HUES64 (cell line): ENCODE measurements around the gene TNXB.
"Not testable (repeated sequence)": the region's sequence is repeated elsewhere in the genome, so short reads cannot be mapped to it uniquely, and the experiment has no call there.

ENCODE experiments used
- H3K27ac ChIP-seq: 2 replicates; pipeline ENCODE4 v1.7.0; 2013; ENCODE audit warnings: low read depth, low read length, inconsistent platforms
- H3K27me3 ChIP-seq: 2 replicates; pipeline ENCODE4 v1.6.1; 2013; ENCODE audit warnings: mild to moderate bottlenecking, low read length; ENCODE audit not compliant: insufficient read depth
- H3K36me3 ChIP-seq: 2 replicates; pipeline ENCODE4 v1.6.1; 2013; ENCODE audit warnings: mild to moderate bottlenecking, low read length; ENCODE audit not compliant: insufficient read depth
- H3K4me1 ChIP-seq: 2 replicates; pipeline ENCODE4 v1.6.1; 2013; ENCODE audit warnings: mild to moderate bottlenecking, low read length, moderate library complexity; ENCODE audit not compliant: insufficient read depth
- H3K4me3 ChIP-seq: 2 replicates; pipeline ENCODE4 v1.5.1; 2013; ENCODE audit warnings: mild to moderate bottlenecking, low read length, moderate library complexity
- H3K9ac ChIP-seq: 2 replicates; pipeline ENCODE4 v1.6.1; 2013; ENCODE audit warnings: mild to moderate bottlenecking, low read depth, low read length
- H3K9me3 ChIP-seq: 2 replicates; pipeline ENCODE4 v1.6.1; 2013; ENCODE audit warnings: low read depth, low read length; ENCODE audit not compliant: insufficient read depth
- WGBS: fragments of 150-250, 120-280 bp; methylation state at CpG from one replicate; pipeline ENCODE4 v1.1.7; 2013; ENCODE audit warnings: missing lambda C conversion rate; 5-methylcytosine and 5-hydroxymethylcytosine counted together

Gene TNXB

DNA sequence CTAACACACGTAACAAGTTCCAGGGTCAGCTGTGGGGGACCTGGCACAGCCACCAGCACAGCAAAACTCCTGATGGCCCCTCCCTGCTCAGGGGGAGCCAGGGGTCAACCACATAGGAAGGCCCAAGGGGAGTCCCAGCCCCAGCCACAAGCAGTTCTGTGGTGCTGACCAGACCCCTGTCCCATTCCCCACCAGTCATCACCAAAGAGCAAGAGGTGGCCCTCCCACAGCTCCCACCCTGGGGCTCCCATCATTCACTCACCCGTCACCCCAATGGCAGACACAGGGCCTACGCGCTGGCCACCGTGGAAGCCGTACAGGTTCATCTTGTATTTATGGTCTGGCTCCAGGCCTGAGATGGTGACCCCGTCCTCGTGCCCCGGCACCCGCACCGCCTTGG lies 59.4 kb downstream of the TNXB start:
- not testable (repeated sequence) for H3K9ac ChIP-seq, H3K9me3 ChIP-seq, H3K27ac ChIP-seq, H3K4me1 ChIP-seq, H3K27me3 ChIP-seq, H3K36me3 ChIP-seq, H3K4me3 ChIP-seq
- WGBS = 94% methylated on average over 7 of the region's 11 CpGs

DNA sequence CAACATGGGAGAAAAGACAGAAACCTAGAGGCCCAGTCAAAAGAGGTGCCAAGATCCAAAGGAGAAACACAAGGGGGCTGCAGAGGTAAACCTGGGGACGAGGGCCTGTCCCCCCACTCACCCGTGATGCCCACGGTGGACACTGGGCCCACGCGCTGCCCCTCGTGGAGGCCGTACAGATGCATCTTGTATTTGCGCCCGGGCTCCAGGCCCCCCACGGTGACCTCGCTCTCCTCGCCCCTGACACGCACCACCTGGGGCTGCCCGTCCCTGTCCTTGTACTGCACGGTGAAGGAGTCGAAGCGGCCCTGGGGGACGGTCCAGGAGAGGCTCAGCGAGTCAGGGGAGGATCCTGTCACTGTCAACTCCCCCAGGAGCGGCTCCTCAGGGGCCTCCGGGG lies 60.0 kb downstream of the TNXB start:
- H3K27me3 ChIP-seq, H3K4me1 ChIP-seq, H3K4me3 ChIP-seq, H3K9ac ChIP-seq, H3K36me3 ChIP-seq, H3K27ac ChIP-seq, H3K9me3 ChIP-seq: not testable (repeated sequence)
- 91% methylated on average over 21 of the region's 21 CpGs for WGBS

DNA sequence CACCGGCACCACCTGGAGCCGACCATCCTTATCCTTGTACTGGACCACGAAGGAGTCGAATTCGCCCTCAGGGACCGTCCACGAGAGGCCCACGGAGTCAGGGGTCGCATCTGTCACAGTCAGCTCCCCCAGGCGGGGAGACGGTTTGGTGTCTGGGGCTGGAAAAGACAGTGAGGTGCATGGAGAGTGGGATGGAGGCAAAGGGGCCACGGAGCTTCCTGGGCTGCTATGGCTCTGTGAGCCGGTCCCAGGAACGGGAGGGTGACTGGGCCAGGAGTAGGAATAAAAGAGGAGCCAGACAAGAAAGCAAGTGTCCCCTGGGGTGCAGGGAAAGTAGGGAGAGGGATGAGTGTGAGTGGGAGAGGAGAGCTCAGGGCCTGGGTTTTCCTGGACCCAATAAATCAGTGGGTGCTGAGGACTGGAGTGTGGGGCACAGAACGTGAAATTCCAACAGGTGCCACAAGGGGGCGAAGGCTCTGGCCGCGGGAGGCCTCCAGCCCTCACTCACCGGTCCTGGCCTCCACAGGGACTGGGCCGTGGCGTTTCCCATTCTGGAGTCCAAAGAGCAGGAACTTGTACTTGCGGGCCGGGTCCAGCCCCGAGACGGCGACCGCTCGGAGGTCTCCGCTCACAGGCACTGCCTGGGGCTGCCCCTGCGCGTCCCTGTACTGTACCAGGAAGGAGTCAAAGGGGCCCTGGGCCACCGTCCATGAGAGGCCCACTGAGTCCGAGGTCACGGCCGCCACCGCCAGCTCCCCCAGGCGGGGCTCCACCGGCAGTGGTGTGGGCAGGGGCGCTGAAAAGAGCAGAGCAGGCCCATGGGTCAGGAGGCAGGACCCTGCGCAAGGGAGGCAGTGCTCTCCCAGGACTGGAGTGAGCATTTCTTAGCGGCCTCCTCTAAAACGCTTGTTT lies 61.0 kb downstream of the TNXB start:
- H3K4me3 ChIP-seq = no peak overlapping the region
- no peaks in the 10 kb centered on the region for H3K36me3 ChIP-seq
- 70% methylated on average over 42 of the region's 42 CpGs for WGBS
- no peaks in the 10 kb centered on the region for H3K27me3 ChIP-seq
- H3K9ac ChIP-seq = no peak overlapping the region
- no peak overlapping the region for H3K27ac ChIP-seq
- no peaks in the 10 kb centered on the region for H3K9me3 ChIP-seq
- H3K4me1 ChIP-seq = no peaks in the 10 kb centered on the region

DNA sequence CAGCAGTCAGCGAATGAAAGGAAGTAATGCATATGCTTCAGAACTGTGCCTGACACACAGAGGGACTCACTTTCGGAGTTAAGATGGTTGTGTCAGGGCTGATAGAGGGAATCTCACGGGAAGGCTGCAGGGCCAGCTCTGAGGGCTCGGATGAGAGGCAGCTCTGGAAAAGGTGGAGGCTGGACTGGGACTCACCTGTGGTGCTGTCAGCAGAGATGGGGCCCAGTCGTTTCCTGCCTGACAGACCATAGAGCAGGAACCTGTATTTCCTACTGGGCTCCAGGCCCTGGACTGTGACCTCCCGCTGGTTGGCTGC lies 61.6 kb downstream of the TNXB start:
- Histone ChIP-seq H3K27ac (no peak overlapping the region), H3K9ac (no peak overlapping the region)

DNA sequence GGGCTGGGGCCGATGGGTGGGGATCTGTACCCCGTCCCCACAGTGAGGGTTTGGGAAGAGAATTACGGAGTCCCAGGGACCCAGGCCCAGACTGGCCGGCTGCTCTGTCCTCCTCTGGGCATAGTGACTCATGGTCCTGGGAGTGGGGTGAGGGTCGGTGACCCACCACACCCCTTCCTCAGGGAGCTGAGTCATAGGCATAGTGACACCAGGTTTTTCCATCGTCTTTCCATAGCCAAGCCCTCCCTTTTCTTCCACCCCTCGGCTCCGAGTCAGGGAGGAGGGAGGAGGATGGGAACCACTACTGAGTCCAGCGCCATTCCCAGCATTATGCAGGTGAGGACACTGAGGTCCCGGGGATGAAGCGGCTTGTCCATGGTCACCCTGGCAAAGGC lies 62.1 kb downstream of the TNXB start:
- no peaks in the 10 kb centered on the region for H3K9me3 ChIP-seq
- WGBS = 71% methylated on average over 10 of the region's 11 CpGs
- H3K27me3 ChIP-seq = no peaks in the 10 kb centered on the region
- H3K4me1 ChIP-seq = no peaks in the 10 kb centered on the region
- no peak overlapping the region for H3K27ac ChIP-seq
- H3K9ac ChIP-seq = no peak overlapping the region
- H3K4me3 ChIP-seq = no peak overlapping the region
- no peaks in the 10 kb centered on the region for H3K36me3 ChIP-seq

More for the DNA sequence above, 61.6 kb downstream of the TNXB start:
- WGBS = 88% methylated on average over 6 of the region's 6 CpGs
- Histone ChIP-seq H3K36me3 (no peaks in the 10 kb centered on the region), H3K4me1 (no peaks in the 10 kb centered on the region), H3K4me3 (no peak overlapping the region), H3K27me3 (no peaks in the 10 kb centered on the region), H3K9me3 (no peaks in the 10 kb centered on the region)

DNA sequence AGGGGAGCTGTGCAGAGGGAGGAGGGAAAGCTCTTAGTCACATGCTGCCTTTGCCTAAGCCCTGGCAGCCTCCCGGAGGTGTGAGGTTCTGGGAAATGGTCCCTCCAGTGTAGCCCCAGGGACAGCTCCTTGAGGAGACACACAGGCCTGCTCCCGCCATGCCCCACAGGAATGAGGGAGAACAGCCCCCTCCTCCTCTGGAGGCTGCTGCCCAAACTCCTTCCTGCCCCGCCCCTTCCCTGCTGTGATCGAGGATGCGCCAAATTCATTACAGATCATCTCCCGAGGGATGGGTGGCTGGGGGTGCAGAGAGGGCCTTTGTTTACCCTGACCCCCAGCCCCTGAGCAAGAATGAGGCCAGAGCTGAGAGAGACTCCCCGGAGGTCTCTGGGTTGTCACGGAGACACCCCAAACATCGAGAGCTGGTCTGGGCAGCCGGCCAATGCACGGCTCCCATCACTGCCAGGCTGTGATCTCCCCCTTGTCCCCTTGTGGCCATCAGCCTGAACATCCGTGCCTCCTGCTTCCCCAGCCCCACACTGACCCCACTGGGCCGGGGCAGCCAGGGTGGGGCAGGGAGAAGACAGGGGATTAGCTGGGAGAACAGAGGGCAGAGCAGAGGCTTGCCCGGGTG lies 62.6 kb downstream of the TNXB start:
- Histone ChIP-seq H3K4me1 (no peaks in the 10 kb centered on the region), H3K27me3 (no peaks in the 10 kb centered on the region), H3K27ac (no peak overlapping the region), H3K36me3 (no peaks in the 10 kb centered on the region), H3K9ac (no peak overlapping the region), H3K9me3 (no peaks in the 10 kb centered on the region), H3K4me3 (no peak overlapping the region)
- WGBS = 78% methylated on average over 14 of the region's 14 CpGs

DNA sequence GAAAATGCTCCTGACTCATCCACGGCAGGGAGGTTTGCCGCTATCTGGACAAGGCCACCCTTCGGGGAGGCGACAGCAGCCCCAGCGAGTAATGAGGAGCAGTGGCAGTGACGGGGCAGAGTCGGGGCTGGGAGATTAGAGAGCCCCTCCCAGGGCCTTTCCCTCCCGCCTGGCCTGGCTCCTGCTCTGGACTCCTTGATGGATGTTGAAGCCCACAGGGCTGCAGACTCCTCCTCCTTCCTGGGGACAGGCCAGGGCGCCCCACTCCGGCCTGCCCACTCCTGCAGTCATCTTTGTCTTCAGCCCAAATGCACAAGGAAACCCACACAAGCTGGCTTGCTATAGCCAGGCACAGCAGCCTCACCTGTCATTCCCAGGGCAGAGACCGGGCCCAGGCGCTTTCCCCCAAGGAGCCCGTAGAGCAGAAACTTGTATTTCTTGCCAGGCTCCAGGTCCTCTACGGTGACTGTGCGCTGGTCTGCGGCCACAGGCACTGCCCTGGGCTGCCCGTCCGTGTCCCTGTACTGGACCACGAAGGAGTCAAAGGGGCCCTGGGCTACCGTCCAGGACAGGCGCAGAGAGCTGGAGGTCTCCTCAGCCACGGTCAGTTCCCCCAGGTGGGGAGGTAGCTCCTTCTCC lies 63.2 kb downstream of the TNXB start:
- Histone ChIP-seq H3K9ac (no peak overlapping the region), H3K4me1 (no peaks in the 10 kb centered on the region), H3K4me3 (no peak overlapping the region), H3K36me3 (no peaks in the 10 kb centered on the region), H3K9me3 (no peaks in the 10 kb centered on the region), H3K27me3 (no peaks in the 10 kb centered on the region), H3K27ac (no peak overlapping the region)
- 90% methylated on average over 22 of the region's 22 CpGs for WGBS

DNA sequence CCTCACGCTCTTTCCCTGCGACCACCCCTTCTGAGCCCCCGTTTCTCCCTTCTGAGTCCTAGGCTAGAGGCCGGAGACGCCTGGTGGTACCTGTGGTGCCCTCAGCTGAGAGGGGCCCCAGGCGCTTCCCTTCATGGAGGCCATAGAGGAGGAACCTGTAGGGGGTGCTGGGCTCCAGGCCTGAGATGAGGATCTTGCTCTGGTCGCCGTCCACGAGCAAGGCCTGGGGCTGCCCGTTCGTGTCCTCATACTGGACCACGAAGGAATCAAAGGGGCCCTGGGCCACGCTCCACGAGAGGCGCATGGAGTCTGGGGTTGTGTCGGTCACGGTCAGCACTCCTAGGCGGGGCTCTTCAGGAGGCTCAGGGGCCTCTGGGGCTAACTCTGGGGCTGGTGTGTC lies 64.2 kb downstream of the TNXB start:
- WGBS = 92% methylated on average over 8 of the region's 18 CpGs
- not testable (repeated sequence) for H3K36me3 ChIP-seq, H3K9ac ChIP-seq, H3K4me1 ChIP-seq, H3K27ac ChIP-seq, H3K27me3 ChIP-seq, H3K4me3 ChIP-seq, H3K9me3 ChIP-seq

DNA sequence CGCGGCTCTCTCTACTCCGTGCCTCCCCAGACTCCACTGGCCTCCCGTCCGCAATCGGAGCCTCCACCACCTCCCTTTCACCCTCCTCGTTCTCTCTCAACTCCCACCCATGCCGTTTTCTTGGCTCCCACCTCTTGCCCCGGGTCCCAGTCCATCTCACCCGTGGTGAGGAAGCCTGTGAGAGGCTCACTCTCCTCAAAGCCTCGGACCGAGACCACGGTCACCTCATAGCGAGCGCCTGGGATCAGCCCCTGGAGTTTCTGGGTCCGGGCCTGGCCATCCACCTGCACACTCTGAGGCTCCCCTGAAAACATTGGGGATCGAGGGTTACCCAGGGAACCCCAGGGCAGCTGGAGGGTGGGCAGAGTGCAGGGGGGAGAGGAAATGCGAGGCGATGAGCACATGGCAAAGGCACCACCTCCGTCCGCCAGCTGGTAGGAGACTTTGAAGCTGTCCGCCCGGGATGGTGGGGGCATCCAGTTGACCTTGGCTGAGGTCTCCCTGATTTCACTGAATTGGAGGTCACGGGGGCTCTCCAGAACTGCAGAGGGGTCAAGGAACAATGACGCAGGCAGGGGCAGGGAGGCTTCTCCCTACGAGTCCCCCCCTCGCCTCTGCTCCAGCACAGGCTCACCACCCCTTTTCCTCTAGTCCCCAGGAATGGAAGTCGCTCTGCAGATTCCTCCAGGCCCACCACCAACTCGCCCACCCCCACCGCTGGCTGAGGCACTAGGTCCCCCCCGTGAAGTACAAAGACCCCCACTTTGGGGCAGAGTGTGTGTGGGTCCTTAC lies 65.4 kb downstream of the TNXB start:
- H3K27ac ChIP-seq, H3K9ac ChIP-seq, H3K9me3 ChIP-seq, H3K27me3 ChIP-seq, H3K4me3 ChIP-seq, H3K36me3 ChIP-seq, H3K4me1 ChIP-seq: not testable (repeated sequence)
- WGBS = 91% methylated on average over 14 of the region's 31 CpGs

DNA sequence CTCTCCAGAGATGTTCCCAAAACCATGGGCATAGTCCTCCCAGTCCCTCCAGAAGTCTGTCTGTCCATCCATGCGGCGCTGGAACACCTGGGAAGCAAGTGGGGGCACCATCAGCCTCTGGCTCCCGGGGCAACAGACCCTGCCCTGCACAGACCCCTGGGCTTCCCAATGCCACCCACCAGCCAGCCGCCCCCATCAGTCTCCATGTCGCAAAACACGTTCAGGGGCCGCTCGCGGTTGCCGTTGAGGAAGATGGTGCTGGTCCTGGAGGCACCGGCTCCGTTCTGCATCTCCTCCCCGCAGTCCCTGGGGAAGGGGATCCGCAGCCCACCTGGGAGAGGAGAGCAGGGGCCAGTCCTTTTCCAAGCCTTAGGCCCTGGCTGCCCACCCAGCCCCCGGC lies 66.9 kb downstream of the TNXB start:
- H3K9ac ChIP-seq, H3K4me1 ChIP-seq, H3K4me3 ChIP-seq, H3K27me3 ChIP-seq, H3K36me3 ChIP-seq, H3K9me3 ChIP-seq, H3K27ac ChIP-seq: not testable (repeated sequence)
- WGBS = 95% methylated on average over 12 of the region's 15 CpGs

DNA sequence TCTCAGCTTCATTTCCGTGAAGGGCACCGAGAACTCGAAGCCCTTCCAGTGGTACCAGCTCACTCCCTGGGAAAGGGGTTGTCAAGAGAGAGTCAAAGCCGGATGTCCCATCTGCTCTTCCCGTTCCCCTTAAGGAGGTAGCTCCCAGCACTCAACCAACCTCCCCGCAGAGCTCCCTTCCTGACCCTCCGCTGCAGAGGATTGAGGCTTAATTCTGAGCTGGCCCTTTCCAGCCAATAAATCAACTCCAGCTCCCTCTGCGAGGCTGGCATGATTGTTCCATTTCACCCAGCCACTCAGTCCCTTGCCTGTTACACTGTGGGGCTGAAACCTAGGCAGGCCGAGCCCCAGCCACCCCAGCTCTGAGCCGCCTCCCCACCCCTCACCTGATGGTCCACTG lies 67.8 kb downstream of the TNXB start:
- H3K27me3 ChIP-seq, H3K4me3 ChIP-seq, H3K36me3 ChIP-seq, H3K9me3 ChIP-seq, H3K4me1 ChIP-seq, H3K27ac ChIP-seq, H3K9ac ChIP-seq: not testable (repeated sequence)
- WGBS = 90% methylated on average over 3 of the region's 10 CpGs
